OCI-LY3 (cell line): Measurements from ENCODE around the gene ADORA1.

Source experiments
- H2AFZ ChIP-seq: fragments of 200-600, 300-600 bp; shearing (Covaris generic); 2 replicates; pipeline ENCODE4 v1.6.0; 2014; ENCODE audit warnings: antibody characterized with exemption, low read depth, low read length
- H3K27ac ChIP-seq: fragments of 200-600, 300-600 bp; sonication (generic); 2 replicates; pipeline ENCODE4 v1.5.1; 2014; ENCODE audit warnings: mild to moderate bottlenecking, low read length, moderate library complexity, mixed read lengths
- H3K27me3 ChIP-seq: fragments of 200-600, 300-600 bp; sonication (generic); 2 replicates; pipeline ENCODE4 v1.6.1; 2014; ENCODE audit warnings: low read depth, low read length, mixed read lengths
- H3K36me3 ChIP-seq: fragments of 200-600, 300-600 bp; sonication (generic); replicated peaks from 2 replicates; pipeline ENCODE3; 2014; ENCODE audit warnings: low read depth, low read length, mixed read lengths
- H3K4me1 ChIP-seq: fragments of 300-600, 200-600 bp; sonication (generic); 2 replicates; pipeline ENCODE4 v1.6.1; 2014; ENCODE audit warnings: low read length, mixed read lengths
- H3K4me2 ChIP-seq: fragments of 200-600, 300-600 bp; sonication (generic); 2 replicates; pipeline ENCODE4 v1.6.1; 2014; ENCODE audit warnings: low read length, mixed read lengths
- H3K4me3 ChIP-seq: fragments of 300-600, 200-600 bp; sonication (generic); 2 replicates; pipeline ENCODE4 v1.5.1; 2014; ENCODE audit warnings: antibody characterized with exemption, mild to moderate bottlenecking, low read length, moderate library complexity
- H3K79me2 ChIP-seq: fragments of 300-600, 200-600 bp; shearing (Covaris generic); 2 replicates; pipeline ENCODE4 v1.6.1; 2014; ENCODE audit warnings: mild to moderate bottlenecking, low read length, mixed read lengths
- H3K9ac ChIP-seq: fragments of 300-600, 200-600 bp; shearing (Covaris generic); 2 replicates; pipeline ENCODE4 v1.6.0; 2014; ENCODE audit warnings: mild to moderate bottlenecking, low read length, moderate library complexity
- H3K9me3 ChIP-seq: fragments of 200-600, 300-600 bp; shearing (Covaris generic); 2 replicates; pipeline ENCODE4 v1.6.1; 2014; ENCODE audit warnings: low read length, mixed read lengths; ENCODE audit not compliant: insufficient read depth
- H4K20me1 ChIP-seq: fragments of 200-600, 300-600 bp; sonication (generic); 2 replicates; pipeline ENCODE4 v1.6.1; 2016; ENCODE audit warnings: low read length, mixed read lengths; ENCODE audit not compliant: insufficient read depth
- EZH2phosphoT487 ChIP-seq: fragments of 200-600 bp; shearing (Covaris generic); IDR thresholded peaks from 2 replicates; pipeline ENCODE4 v1.6.1; 2018; ENCODE audit warnings: antibody characterized with exemption, mixed run types, low read depth
- TF ChIP-seq, protein P1 (sequence below): fragments of 200-600, 300-600 bp; sonication (generic); IDR thresholded peaks from 2 replicates; pipeline ENCODE4 v1.5.1; 2014; ENCODE audit warnings: antibody characterized with exemption, low read length, low read depth

ADORA1 gene

DNA sequence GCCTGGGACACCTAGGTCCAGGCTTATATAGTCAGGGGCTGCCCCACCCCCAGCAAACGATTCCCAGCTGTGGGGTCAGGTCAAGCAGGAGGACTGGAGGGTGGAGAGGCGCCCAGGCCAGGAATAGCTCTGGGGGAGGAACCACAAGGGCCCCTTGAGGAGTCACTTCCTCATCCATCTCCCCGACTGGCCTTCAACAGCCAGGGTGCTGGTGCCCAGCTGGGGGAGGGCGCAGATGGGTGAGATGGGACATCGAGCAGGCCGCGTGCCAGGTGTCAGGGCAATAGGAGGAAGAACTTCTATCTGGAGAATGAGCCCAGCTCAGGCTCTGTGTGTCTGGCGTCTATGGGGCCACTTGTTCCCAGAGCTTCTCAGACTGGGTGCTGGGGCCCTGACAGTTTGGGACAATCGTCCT, 48.3 kb downstream of the ADORA1 start:
- Histone ChIP-seq H3K4me1 (peaks cover 56% of the 10 kb centered on the region), H2AFZ (no peak overlapping the region), H3K36me3 (no peaks in the 10 kb centered on the region), H4K20me1 (peaks cover 5% of the 10 kb centered on the region; the same call in 1 of the 2 replicates), H3K9ac (no peak overlapping the region), H3K79me2 (no peaks in the 10 kb centered on the region), H3K9me3 (no peaks in the 10 kb centered on the region), H3K27me3 (peaks cover 63% of the 10 kb centered on the region), H3K4me2 (no peak overlapping the region), H3K27ac (no peak overlapping the region), H3K4me3 (no peak overlapping the region)
- no peak for TF ChIP-seq EZH2phosphoT487
- TF ChIP-seq, protein P1, sequence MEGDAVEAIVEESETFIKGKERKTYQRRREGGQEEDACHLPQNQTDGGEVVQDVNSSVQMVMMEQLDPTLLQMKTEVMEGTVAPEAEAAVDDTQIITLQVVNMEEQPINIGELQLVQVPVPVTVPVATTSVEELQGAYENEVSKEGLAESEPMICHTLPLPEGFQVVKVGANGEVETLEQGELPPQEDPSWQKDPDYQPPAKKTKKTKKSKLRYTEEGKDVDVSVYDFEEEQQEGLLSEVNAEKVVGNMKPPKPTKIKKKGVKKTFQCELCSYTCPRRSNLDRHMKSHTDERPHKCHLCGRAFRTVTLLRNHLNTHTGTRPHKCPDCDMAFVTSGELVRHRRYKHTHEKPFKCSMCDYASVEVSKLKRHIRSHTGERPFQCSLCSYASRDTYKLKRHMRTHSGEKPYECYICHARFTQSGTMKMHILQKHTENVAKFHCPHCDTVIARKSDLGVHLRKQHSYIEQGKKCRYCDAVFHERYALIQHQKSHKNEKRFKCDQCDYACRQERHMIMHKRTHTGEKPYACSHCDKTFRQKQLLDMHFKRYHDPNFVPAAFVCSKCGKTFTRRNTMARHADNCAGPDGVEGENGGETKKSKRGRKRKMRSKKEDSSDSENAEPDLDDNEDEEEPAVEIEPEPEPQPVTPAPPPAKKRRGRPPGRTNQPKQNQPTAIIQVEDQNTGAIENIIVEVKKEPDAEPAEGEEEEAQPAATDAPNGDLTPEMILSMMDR: no peak

DNA sequence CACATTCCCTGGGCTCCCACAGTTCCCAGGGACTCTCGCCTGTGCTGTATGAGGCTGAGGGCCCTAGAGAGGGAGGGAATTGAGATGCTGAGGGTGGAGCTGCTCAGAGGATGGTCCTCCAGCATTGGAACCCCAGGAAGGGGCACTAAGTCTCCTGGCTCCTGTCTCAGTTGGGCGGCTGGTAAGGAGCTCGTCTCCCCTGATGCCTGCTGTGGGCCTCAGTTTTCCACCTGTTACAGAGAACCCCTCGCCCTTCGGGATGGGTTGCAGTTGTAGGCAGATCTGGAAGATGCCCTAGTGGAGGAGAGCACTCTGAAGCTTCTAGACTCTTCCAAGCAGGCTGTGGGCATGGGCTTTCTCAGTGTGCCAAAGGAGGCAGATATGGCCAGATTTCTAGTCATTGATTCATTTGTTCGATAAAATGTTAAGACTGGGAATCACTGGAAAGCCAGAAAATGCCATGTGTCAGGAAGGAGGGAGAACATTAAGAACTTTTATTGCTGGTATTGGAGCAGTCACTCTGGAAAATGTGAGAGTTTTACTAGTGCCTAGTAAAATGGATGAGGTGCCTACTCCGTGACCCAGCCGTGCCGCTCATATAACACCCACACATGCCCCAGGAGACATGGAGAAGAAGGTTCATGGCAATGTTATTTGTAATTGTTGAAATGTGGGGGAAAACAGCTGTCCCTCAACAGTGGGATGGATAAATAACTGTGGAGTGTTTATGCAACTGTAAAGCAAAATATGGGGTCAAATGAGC, 48.9 kb downstream of the ADORA1 start:
- no peaks in the 10 kb centered on the region for H3K36me3 ChIP-seq
- no peak overlapping the region for H3K9ac ChIP-seq
- H3K9me3 ChIP-seq: no peaks in the 10 kb centered on the region
- peaks cover 67% of the 10 kb centered on the region for H3K27me3 ChIP-seq
- H3K4me3 ChIP-seq: no peak overlapping the region
- no peak overlapping the region for H3K4me2 ChIP-seq
- H3K79me2 ChIP-seq: no peaks in the 10 kb centered on the region
- TF ChIP-seq, protein P1: no peak
- TF ChIP-seq EZH2phosphoT487: no peak
- H2AFZ ChIP-seq: no peak overlapping the region
- peaks cover 5% of the 10 kb centered on the region; the same call in 1 of the 2 replicates for H4K20me1 ChIP-seq
- peaks cover 59% of the 10 kb centered on the region for H3K4me1 ChIP-seq
- no peak overlapping the region for H3K27ac ChIP-seq

DNA sequence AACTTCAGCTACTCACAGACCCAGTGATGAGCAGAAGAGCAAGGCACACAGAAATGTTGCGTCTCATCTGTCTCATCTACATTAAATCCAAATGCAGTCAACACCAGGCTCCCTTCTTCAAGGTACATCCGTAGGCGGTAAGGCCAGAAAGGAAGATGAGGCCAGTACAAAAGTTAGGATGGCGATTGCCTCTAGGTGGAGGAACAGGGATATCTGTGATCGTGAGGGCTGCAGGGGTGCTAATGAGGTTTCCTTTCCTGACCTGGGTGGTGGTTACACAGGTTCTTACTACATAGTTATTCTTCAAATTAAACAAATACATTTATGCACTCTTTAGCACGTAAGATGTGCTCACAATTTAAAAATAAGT, 49.5 kb downstream of the ADORA1 start:
- no peaks in the 10 kb centered on the region for H3K79me2 ChIP-seq
- H3K4me2 ChIP-seq: no peak overlapping the region
- no peak overlapping the region for H3K27ac ChIP-seq
- H3K27me3 ChIP-seq: peaks cover 69% of the 10 kb centered on the region
- H3K36me3 ChIP-seq: no peaks in the 10 kb centered on the region
- peaks cover 5% of the 10 kb centered on the region; the same call in 1 of the 2 replicates for H4K20me1 ChIP-seq
- TF ChIP-seq, protein P1: no peak
- TF ChIP-seq EZH2phosphoT487: no peak
- H3K9me3 ChIP-seq: no peaks in the 10 kb centered on the region
- no peak overlapping the region for H2AFZ ChIP-seq
- no peak overlapping the region for H3K9ac ChIP-seq
- H3K4me3 ChIP-seq: no peak overlapping the region
- H3K4me1 ChIP-seq: peaks cover 59% of the 10 kb centered on the region

DNA sequence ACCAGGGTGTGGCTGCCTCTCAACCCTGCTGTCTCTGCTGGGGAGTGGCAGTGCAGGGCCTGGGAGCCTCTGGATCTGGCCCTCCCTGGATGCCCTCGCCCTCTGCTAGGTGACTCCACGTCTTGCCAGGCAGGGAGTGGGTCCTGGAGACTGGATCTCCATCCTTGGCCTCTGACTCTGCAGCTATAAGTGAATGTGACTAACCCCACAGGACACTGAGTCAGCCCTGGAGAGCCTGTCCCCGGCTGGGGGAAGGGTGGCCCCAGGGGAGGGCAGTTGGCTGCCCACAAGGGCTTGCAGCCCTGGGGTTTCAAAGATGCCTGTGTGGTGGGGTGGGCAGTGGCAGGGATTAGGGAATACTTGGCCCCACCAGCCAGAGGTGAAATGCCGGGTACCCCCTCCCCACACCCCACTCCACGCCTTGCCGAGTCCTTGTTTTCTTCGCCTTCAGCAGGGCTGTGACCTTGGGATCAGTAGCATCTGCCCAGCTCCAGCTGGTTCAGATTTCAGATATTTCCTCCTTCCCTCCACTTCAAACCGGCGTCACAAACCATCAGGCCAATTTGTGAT, 50.0 kb downstream of the ADORA1 start:
- no peaks in the 10 kb centered on the region for H3K9me3 ChIP-seq
- TF ChIP-seq, protein P1: no peak
- TF ChIP-seq EZH2phosphoT487: no peak
- H3K27me3 ChIP-seq: peaks cover 69% of the 10 kb centered on the region
- H2AFZ ChIP-seq: no peak overlapping the region
- no peaks in the 10 kb centered on the region for H3K36me3 ChIP-seq
- H3K4me1 ChIP-seq: peaks cover 56% of the 10 kb centered on the region
- peaks cover 5% of the 10 kb centered on the region; the same call in 1 of the 2 replicates for H4K20me1 ChIP-seq
- H3K79me2 ChIP-seq: no peaks in the 10 kb centered on the region
- H3K27ac ChIP-seq: no peak overlapping the region
- H3K4me2 ChIP-seq: no peak overlapping the region
- no peak overlapping the region for H3K9ac ChIP-seq
- H3K4me3 ChIP-seq: no peak overlapping the region
